WTC11 (cell line): ENCODE measurements around the gene DRC3. TPM values are rescaled to one million over a fixed set of nuclear protein-coding genes. Genes with fewer than 3 reads are reported as not detected.

Experiments
- ATAC-seq: fragments of 200-7000 bp; cut with Tn5 transposase; 2 replicates; pipeline ENCODE4 v1.10.0; 2021; ENCODE audit warnings: mild to moderate bottlenecking, moderate library complexity
- CTCF ChIA-PET: fragments of 300-600 bp; sonication (Branson Sonifier 250); formaldehyde crosslinking; loops from one replicate; lab custom pipeline; 2021; ENCODE audit warnings: antibody characterized with exemption; lab: Charles Lee
- POLR2A ChIA-PET: fragments of 350-600 bp; sonication (Branson Sonifier 250); formaldehyde crosslinking; loops from one replicate; lab custom pipeline; 2021; ENCODE audit warnings: antibody characterized with exemption; lab: Charles Lee
- DNase-seq: peaks from one replicate; pipeline ENCODE4 v3.0.0; 2021; ENCODE audit warnings: low spot score
- H3K27ac Mint-ChIP-seq: 2 replicates; pipeline ENCODE4 v1.8.0; 2021; ENCODE audit warnings: mixed read lengths
- H3K27me3 Mint-ChIP-seq: 2 replicates; pipeline ENCODE4 v1.8.0; 2021; ENCODE audit warnings: low read depth, mild to moderate bottlenecking, moderate library complexity, mixed read lengths
- H3K36me3 Mint-ChIP-seq: 2 replicates; pipeline ENCODE4 v1.8.0; 2021; ENCODE audit warnings: mixed read lengths
- H3K4me1 Mint-ChIP-seq: 2 replicates; pipeline ENCODE4 v1.8.0; 2022; ENCODE audit warnings: mixed read lengths
- H3K4me3 Mint-ChIP-seq: 2 replicates; pipeline ENCODE4 v1.8.0; 2021; ENCODE audit warnings: mild to moderate bottlenecking, moderate library complexity, mixed read lengths
- H3K9me3 Mint-ChIP-seq: 2 replicates; pipeline ENCODE4 v1.8.0; 2021; ENCODE audit warnings: mixed read lengths
- ARID4B ChIP-seq: sonication (generic); formaldehyde crosslinking; IDR thresholded peaks from 2 replicates; pipeline ENCODE4 v1.8.0; 2023; ENCODE audit warnings: missing genetic modification reagents, mild to moderate bottlenecking, borderline replicate concordance
- CDX4 ChIP-seq: fragments of 250-450 bp; sonication (Bioruptor Pico); IDR thresholded peaks from 2 replicates; pipeline ENCODE4 v1.9.0; 2021; ENCODE audit warnings: moderate library complexity, mild to moderate bottlenecking, inconsistent platforms, borderline replicate concordance
- E2F5 ChIP-seq: sonication (generic); formaldehyde crosslinking; IDR thresholded peaks from 2 replicates; pipeline ENCODE4 v1.8.1; 2022; ENCODE audit warnings: mild to moderate bottlenecking, moderate library complexity, missing genetic modification reagents
- FOXJ3 ChIP-seq: sonication (generic); formaldehyde crosslinking; IDR thresholded peaks from 2 replicates; pipeline ENCODE4 v1.9.0; 2021; ENCODE audit warnings: missing genetic modification reagents, mild to moderate bottlenecking, borderline replicate concordance
- MLX ChIP-seq: sonication (generic); formaldehyde crosslinking; IDR thresholded peaks from 2 replicates; pipeline ENCODE4 v1.8.1; 2023; ENCODE audit warnings: mild to moderate bottlenecking, missing genetic modification reagents, moderate library complexity
- NFYB ChIP-seq: sonication (generic); formaldehyde crosslinking; conservative IDR thresholded peaks from 2 replicates; pipeline ENCODE4 v1.8.0; 2022; ENCODE audit warnings: low read depth, missing genetic modification reagents
- NR2C2 ChIP-seq: sonication (generic); formaldehyde crosslinking; IDR thresholded peaks from 2 replicates; pipeline ENCODE4 v1.8.0; 2022; ENCODE audit warnings: mild to moderate bottlenecking, missing genetic modification reagents
- NR3C1 ChIP-seq: sonication (generic); formaldehyde crosslinking; conservative IDR thresholded peaks from 2 replicates; pipeline ENCODE4 v1.8.1; 2023; ENCODE audit warnings: low read depth, mild to moderate bottlenecking, missing genetic modification reagents
- SMAD3 ChIP-seq: sonication (generic); formaldehyde crosslinking; IDR thresholded peaks from 2 replicates; pipeline ENCODE4 v1.8.0; 2022; ENCODE audit warnings: missing genetic modification reagents, mild to moderate bottlenecking, borderline replicate concordance
- SP1 ChIP-seq: sonication (generic); formaldehyde crosslinking; conservative IDR thresholded peaks from 2 replicates; pipeline ENCODE4 v1.8.1; 2022; ENCODE audit warnings: missing genetic modification reagents
- USF1 ChIP-seq: sonication (generic); formaldehyde crosslinking; IDR thresholded peaks from 2 replicates; pipeline ENCODE4 v1.8.0; 2022; ENCODE audit warnings: mild to moderate bottlenecking, missing genetic modification reagents
- ZBTB21 ChIP-seq: sonication (generic); formaldehyde crosslinking; IDR thresholded peaks from 2 replicates; pipeline ENCODE4 v1.8.1; 2023; ENCODE audit warnings: mild to moderate bottlenecking, missing genetic modification reagents, borderline replicate concordance
- ZBTB43 ChIP-seq: sonication (generic); formaldehyde crosslinking; IDR thresholded peaks from 2 replicates; pipeline ENCODE4 v1.8.1; 2023; ENCODE audit warnings: mild to moderate bottlenecking, missing genetic modification reagents
- ZNF396 ChIP-seq: fragments of 250-450 bp; sonication (Bioruptor Pico); IDR thresholded peaks from 2 replicates; pipeline ENCODE4 v1.8.0; 2021; ENCODE audit warnings: mild to moderate bottlenecking, moderate library complexity, borderline replicate concordance
- ZNF425 ChIP-seq: fragments of 250-450 bp; sonication (Bioruptor Pico); conservative IDR thresholded peaks from 2 replicates; pipeline ENCODE4 v1.9.0; 2021; ENCODE audit warnings: mild to moderate bottlenecking
- ZNF512 ChIP-seq: sonication (generic); formaldehyde crosslinking; IDR thresholded peaks from 2 replicates; pipeline ENCODE4 v1.8.1; 2022; ENCODE audit warnings: missing genetic modification reagents, borderline replicate concordance
- total RNA-seq: library from RNA; stranded (reverse); gene quantifications from 3 replicates; pipeline ENCODE4 v1.2.3, GENCODE V29; 2021

DRC3 gene
- total RNA-seq, 1 experiment from 2014 or later = 0.42 TPM

GRCh38 chr17:18038861-18039534 is 66.3 kb downstream of the DRC3 start, which contains the start of the genes ATPAF2 and GID4 (continued):
- TF ChIP-seq ZNF396 (CRISPR knock-in tag) (no peak), ZNF512 (CRISPR knock-in tag) (no peak), SMAD3 (CRISPR knock-in tag) (no peak), E2F5 (CRISPR knock-in tag) (peak; percentile 64)

GRCh38 chr17:18039535-18040260 is 67.0 kb downstream of the DRC3 start:
- Mint-ChIP-seq H3K36me3 (no peaks in the 10 kb centered on the region), H3K27me3 (no peaks in the 10 kb centered on the region; the same call in 1 of the 2 replicates), H3K4me1 (peaks cover 29% of the 10 kb centered on the region), H3K9me3 (no peaks in the 10 kb centered on the region), H3K27ac (peak overlapping the region; percentile 65), H3K4me3 (peak overlapping the region; percentile 94)
- ChIA-PET POLR2A (no interaction called here), CTCF (interaction anchor here (1.1 kb wide), 1 partner anchor 35 kb away, joined by 3 read pairs; no protein-coding TSS in a partner anchor)
- DNase-seq = peak; percentile 56
- peak; percentile 50 for ATAC-seq
- TF ChIP-seq ZBTB43 (CRISPR knock-in tag) = no peak
- TF ChIP-seq FOXJ3 (CRISPR knock-in tag) = no peak
- no peak for TF ChIP-seq NR3C1 (CRISPR knock-in tag)
- 0 out of 2 replicates have a peak, but pooled peaks have one; percentile 54 for TF ChIP-seq ARID4B (CRISPR knock-in tag)

- CTCF ChIA-PET = no interaction called here
- no peaks in the 10 kb centered on the region for H3K9me3 Mint-ChIP-seq
- no peaks in the 10 kb centered on the region for H3K36me3 Mint-ChIP-seq
- H3K4me3 Mint-ChIP-seq = peak overlapping the region; percentile 94
- DNase-seq = no peak
- ATAC-seq = no peak
- peak overlapping the region; percentile 65 for H3K27ac Mint-ChIP-seq
- POLR2A ChIA-PET = no interaction called here
- no peaks in the 10 kb centered on the region; the same call in 1 of the 2 replicates for H3K27me3 Mint-ChIP-seq
- H3K4me1 Mint-ChIP-seq = peaks cover 29% of the 10 kb centered on the region
- TF ChIP-seq NFYB (CRISPR knock-in tag) (no peak), SP1 (CRISPR knock-in tag) (no peak), CDX4 (CRISPR knock-in tag) (no peak), MLX (CRISPR knock-in tag) (no peak), SMAD3 (CRISPR knock-in tag) (no peak), USF1 (CRISPR knock-in tag) (no peak), ZBTB21 (CRISPR knock-in tag) (no peak), ZNF425 (no peak), NR2C2 (CRISPR knock-in tag) (no peak)
These were observed 67.7 kb downstream of the DRC3 start for GRCh38 chr17:18040261-18040858.
